Measurements from ENCODE around the gene CNTNAP2.
A peak's percentile ranks its signal among the peaks of the same experiment; 100 is the strongest.

The CNTNAP2 gene

GRCh38 chr7:148209643-148210190, 2093.1 kb downstream of the CNTNAP2 start:
- DNase-seq (ENCODE audit: low spot score) = no peak

GRCh38 chr7:148210804-148211325, 2094.3 kb downstream of the CNTNAP2 start:
- no peak for DNase-seq (ENCODE audit: low spot score)

- DNase-seq (ENCODE audit: low spot score) = no peak
Observed at GRCh38 chr7:148211740-148212151, 2095.1 kb downstream of the CNTNAP2 start.

GRCh38 chr7:148212731-148213130, 2096.1 kb downstream of the CNTNAP2 start:
- no peak for DNase-seq (ENCODE audit: low spot score)

GRCh38 chr7:148214101-148214500, 2097.5 kb downstream of the CNTNAP2 start:
- no peak for DNase-seq (ENCODE audit: low spot score)

- DNase-seq (ENCODE audit: low spot score) = no peak
Observed at GRCh38 chr7:148218603-148219002, 2102.0 kb downstream of the CNTNAP2 start.

GRCh38 chr7:148222721-148223120, 2106.1 kb downstream of the CNTNAP2 start:
- no peak for DNase-seq (ENCODE audit: low spot score)

- no peak for DNase-seq (ENCODE audit: low spot score)
Observed at GRCh38 chr7:148223160-148223559, 2106.6 kb downstream of the CNTNAP2 start.

GRCh38 chr7:148223738-148224137, 2107.1 kb downstream of the CNTNAP2 start:
- DNase-seq (ENCODE audit: low spot score) = no peak

GRCh38 chr7:148230296-148230695, 2113.7 kb downstream of the CNTNAP2 start:
- no peak for DNase-seq (ENCODE audit: low spot score)

- no peak for DNase-seq (ENCODE audit: low spot score)
Observed at GRCh38 chr7:148230883-148231282, 2114.3 kb downstream of the CNTNAP2 start.

GRCh38 chr7:148232784-148233183, 2116.2 kb downstream of the CNTNAP2 start:
- no peak for DNase-seq (ENCODE audit: low spot score)

GRCh38 chr7:148234715-148235114, 2118.1 kb downstream of the CNTNAP2 start:
- DNase-seq (ENCODE audit: low spot score) = no peak

- DNase-seq (ENCODE audit: low spot score) = no peak
Observed at GRCh38 chr7:148238761-148239325, 2122.2 kb downstream of the CNTNAP2 start.

GRCh38 chr7:148241700-148242293, 2125.2 kb downstream of the CNTNAP2 start:
- DNase-seq (ENCODE audit: low spot score) = no peak

GRCh38 chr7:148242294-148242821, 2125.8 kb downstream of the CNTNAP2 start:
- DNase-seq (ENCODE audit: low spot score) = peak; percentile 75

GRCh38 chr7:148245381-148245780, 2128.8 kb downstream of the CNTNAP2 start:
- no peak for DNase-seq (ENCODE audit: low spot score)

- DNase-seq (ENCODE audit: low spot score) = no peak
Observed at GRCh38 chr7:148253629-148254028, 2137.0 kb downstream of the CNTNAP2 start.

GRCh38 chr7:148255333-148255732, 2138.7 kb downstream of the CNTNAP2 start:
- DNase-seq (ENCODE audit: low spot score) = no peak

GRCh38 chr7:148256433-148256832, 2139.8 kb downstream of the CNTNAP2 start:
- no peak for DNase-seq (ENCODE audit: low spot score)

- DNase-seq (ENCODE audit: low spot score) = no peak
Observed at GRCh38 chr7:148260599-148260998, 2144.0 kb downstream of the CNTNAP2 start.

- DNase-seq (ENCODE audit: low spot score) = no peak
Observed at GRCh38 chr7:148261523-148261922, 2144.9 kb downstream of the CNTNAP2 start.

- no peak for DNase-seq (ENCODE audit: low spot score)
Observed at GRCh38 chr7:148261996-148262688, 2145.5 kb downstream of the CNTNAP2 start.

Data from AG20443 (cell line).